Suprapubic skin (tissue), 4 donors: ENCODE results near the gene MAJIN.

Source experiments
- CTCF ChIP-seq, 2 donors: fragments of 200-600 bp in 1 of 2; fragments of 450-650 bp in 1 of 2; sonication (generic) in 1 of 2; IDR thresholded peaks; one replicate each; pipeline ENCODE4 v1.5.1; 2016 to 2019; ENCODE audit warnings: antibody characterized with exemption in 2 of 2, mild to moderate bottlenecking in 1 of 2, moderate library complexity in 1 of 2
- EP300 ChIP-seq: sonication (generic); formaldehyde crosslinking; IDR thresholded peaks from one replicate; pipeline ENCODE4 v1.6.1; 2017; ENCODE audit warnings: antibody characterized with exemption
- POLR2A ChIP-seq, 2 donors: fragments of 450-650 bp; IDR thresholded peaks; one replicate each; pipeline ENCODE4 v1.6.1; 2017; ENCODE audit warnings: antibody characterized with exemption in 2 of 2, mild to moderate bottlenecking in 2 of 2, moderate library complexity in 2 of 2
- POLR2AphosphoS5 ChIP-seq, 3 donors: sonication (generic); formaldehyde crosslinking; IDR thresholded peaks; one replicate each; pipeline ENCODE4 v1.6.1; 2017; ENCODE audit warnings: antibody characterized with exemption in 3 of 3

- no peak for TF ChIP-seq CTCF (IDR thresholded peaks at IDR 0.05)
- TF ChIP-seq POLR2A (IDR thresholded peaks at IDR 0.05) = no peak
- TF ChIP-seq EP300 = no peak
- TF ChIP-seq POLR2AphosphoS5 (IDR thresholded peaks at IDR 0.05) = no peak
These were observed 83.5 kb downstream of the MAJIN start for GRCh38 chr11:64888406-64888728.
